ENCODE data around the gene DGKD. TPM values are rescaled to one million over a fixed set of nuclear protein-coding genes. Genes with fewer than 3 reads are reported as not detected.

DGKD gene
- 50.3 to 90.9 TPM (median 74.3 TPM) in 5 replicates for total RNA-seq (2022; extraction: Qiagen RNA extraction)

GRCh38 chr2:233353769-233354499 lies at the start of gene DGKD:
DGKD (plus strand) TSS chr2:233354494; CDS start chr2:233354519, 25 bp downstream.

GRCh38 chr2:233307565-233307964 lies 46.7 kb upstream of the DGKD start, which contains the start of gene SAG:
SAG (plus strand) TSS chr2:233307816; CDS start chr2:233309190, 1,374 bp downstream.

Other genes with a start within 250 kb of the DGKD start
- 32.5 to 43.3 TPM (median 39.6 TPM) in 5 replicates for gene ATG16L1, start 102.8 kb upstream of the DGKD start, total RNA-seq (2022; extraction: Qiagen RNA extraction)
- 0.24 TPM in 1 of 5 replicates, not detected in the others for gene SAG, start 46.7 kb upstream of the DGKD start, total RNA-seq (2022; extraction: Qiagen RNA extraction)
- 21.0 to 26.2 TPM (median 24.2 TPM) in 5 replicates for gene USP40, start 212.3 kb downstream of the DGKD start, total RNA-seq (2022; extraction: Qiagen RNA extraction)